Left lung (tissue), 10 donors: ENCODE measurements around the gene OLFML2A. TPM values are rescaled to one million over a fixed set of nuclear protein-coding genes. Genes with fewer than 3 reads are reported as not detected.

Experiments
- ATAC-seq: fragments of 200-7000 bp; cut with Tn5 transposase; one replicate; pipeline ENCODE4 v1.9.1; 2020; ENCODE audit warnings: moderate library complexity
- DNase-seq, 4 donors: peaks; one replicate each; pipeline ENCODE4 v3.0.0-alpha.2; 2013 to 2020
- H3K27ac ChIP-seq, 2 donors: fragments of 200-600 bp; sonication (generic) in 1 of 2; one replicate each; pipeline versions ENCODE4 v1.5.0 to v1.8.0; 2020 to 2021
- H3K27me3 ChIP-seq, 2 donors: fragments of 200-600 bp; sonication (generic) in 1 of 2; one replicate each; pipeline versions ENCODE4 v1.5.0 to v1.8.0; 2020 to 2021
- H3K36me3 ChIP-seq, 2 donors: fragments of 200-600 bp; sonication (generic) in 1 of 2; one replicate each; pipeline versions ENCODE4 v1.5.0 to v1.8.0; 2020 to 2021
- H3K4me1 ChIP-seq, 2 donors: fragments of 200-600 bp; one replicate each; pipeline ENCODE4 v1.8.0; 2021
- H3K4me3 ChIP-seq, 2 donors: fragments of 200-600 bp; sonication (generic) in 1 of 2; one replicate each; pipeline versions ENCODE4 v1.5.0 to v1.8.0; 2020 to 2021; ENCODE audit warnings: mild to moderate bottlenecking in 1 of 2
- H3K9me3 ChIP-seq, 2 donors: fragments of 200-600 bp; sonication (generic) in 1 of 2; one replicate each; pipeline versions ENCODE4 v1.5.0 to v1.8.0; 2020 to 2021
- CTCF ChIP-seq, 2 donors: fragments of 200-600 bp; sonication (generic) in 1 of 2; IDR thresholded peaks; one replicate each; pipeline versions ENCODE4 v1.5.0 to v1.8.0; 2021; ENCODE audit warnings: antibody characterized with exemption in 2 of 2
- intact Hi-C, 2 donors: fragments of 100-400 bp; cut with DNase I; formaldehyde crosslinking; loops; one replicate each; pipeline versions ENCODE4 v1.11.2 to v1.14.2; 2022
- polyA plus RNA-seq, 6 donors: library from polyadenylated mRNA; unstranded; fragments of 120-200 nt; gene quantifications; one replicate each; pipeline ENCODE4 v1.2.1, GENCODE V29; 2013; ENCODE audit not compliant: insufficient read length in 6 of 6
- total RNA-seq, 2 donors: library from RNA; stranded (reverse); fragmentation: NEBNext Ultra II Directional; extraction: Animal tissue kit (Norgen Biotek cat#: 25700); gene quantifications; one replicate each; pipeline ENCODE4 v1.2.1, GENCODE V29; 2021
- donor health status: DM: no; HTN: yes; CAD: no.
- donor health status: DM: no; HTN: no; CAD: no.

The OLFML2A gene
- total and polyA plus RNA-seq, 8 donors, result 10.5 to 67.4 (median 41.3) TPM

- Histone ChIP-seq H3K36me3 (no peaks in the 10 kb centered on the region), H3K27me3 (peaks cover 10 to 36% of the 10 kb centered on the region in 2 donors), H3K9me3 (no peaks in the 10 kb centered on the region), H3K4me1 (peaks cover 5 to 32% of the 10 kb centered on the region in 2 donors), H3K27ac (no peak overlapping the region), H3K4me3 (no peak overlapping the region)
- intact Hi-C loops, result no loop called here
- DNase-seq, result no peak
- TF ChIP-seq CTCF (IDR thresholded peaks at IDR 0.05), result no peak
- ATAC-seq, result no peak
Observed at GRCh38 chr9:124754289-124754688, 22.6 kb upstream of the OLFML2A start.

- intact Hi-C loops, result no loop called here
- Histone ChIP-seq H3K9me3 (no peaks in the 10 kb centered on the region), H3K27me3 (peaks cover 10 to 36% of the 10 kb centered on the region in 2 donors), H3K4me3 (no peak overlapping the region), H3K27ac (no peak overlapping the region), H3K4me1 (peaks cover 5 to 33% of the 10 kb centered on the region in 2 donors), H3K36me3 (no peaks in the 10 kb centered on the region)
- no peak for TF ChIP-seq CTCF (IDR thresholded peaks at IDR 0.05)
- no peak for ATAC-seq
- no peak for DNase-seq
Observed at GRCh38 chr9:124755061-124755460, 21.9 kb upstream of the OLFML2A start.

GRCh38 chr9:124756011-124756410 lies 20.9 kb upstream of the OLFML2A start:
- no peak for DNase-seq
- intact Hi-C loops, result no loop called here
- no peak for ATAC-seq

GRCh38 chr9:124757616-124758015 lies 19.3 kb upstream of the OLFML2A start:
- Histone ChIP-seq H3K36me3 (no peaks in the 10 kb centered on the region), H3K9me3 (no peaks in the 10 kb centered on the region), H3K27me3 (peaks cover 14 to 48% of the 10 kb centered on the region in 2 donors), H3K27ac (peak overlapping the region in 1 of 2 donors; percentile 74), H3K4me1 (peaks cover 5 to 40% of the 10 kb centered on the region in 2 donors), H3K4me3 (no peak overlapping the region)
- no peak for DNase-seq
- intact Hi-C loops, result no loop called here
- peak; percentile 14 for ATAC-seq
- no peak for TF ChIP-seq CTCF (IDR thresholded peaks at IDR 0.05)

More at GRCh38 chr9:124756011-124756410, 20.9 kb upstream of the OLFML2A start:
- H3K9me3 ChIP-seq, result no peaks in the 10 kb centered on the region
- no peak overlapping the region for H3K4me3 ChIP-seq
- peaks cover 10 to 36% of the 10 kb centered on the region in 2 donors for H3K27me3 ChIP-seq
- TF ChIP-seq CTCF (IDR thresholded peaks at IDR 0.05), result no peak
- H3K27ac ChIP-seq, result no peak overlapping the region
- no peaks in the 10 kb centered on the region for H3K36me3 ChIP-seq
- H3K4me1 ChIP-seq, result peaks cover 5 to 37% of the 10 kb centered on the region in 2 donors

- DNase-seq (no peak), ATAC-seq (peak; percentile 68)
- Histone ChIP-seq H3K4me1 (peaks cover 5 to 40% of the 10 kb centered on the region in 2 donors), H3K9me3 (no peaks in the 10 kb centered on the region), H3K36me3 (no peaks in the 10 kb centered on the region), H3K4me3 (no peak overlapping the region), H3K27me3 (peaks cover 18 to 52% of the 10 kb centered on the region in 2 donors), H3K27ac (peak overlapping the region in 1 of 2 donors; percentile 74)
- TF ChIP-seq CTCF (IDR thresholded peaks at IDR 0.05), result no peak
- intact Hi-C loops, result no loop called here
Observed at GRCh38 chr9:124758061-124758460, 18.9 kb upstream of the OLFML2A start.
